HG03060 (cell line): ENCODE measurements around the gene SFXN2.
"Not testable (repeated sequence)": the region's sequence is repeated elsewhere in the genome, so short reads cannot be mapped to it uniquely, and the experiment has no call there.

ENCODE experiments used
- ATAC-seq: cut with Tn5 transposase; IDR thresholded peaks from one replicate; pipeline ENCODE4 v1.9.1; 2021; ENCODE audit warnings: low read depth, moderate number of reproducible peaks; ENCODE audit not compliant: unreplicated experiment

The SFXN2 gene, protein sequence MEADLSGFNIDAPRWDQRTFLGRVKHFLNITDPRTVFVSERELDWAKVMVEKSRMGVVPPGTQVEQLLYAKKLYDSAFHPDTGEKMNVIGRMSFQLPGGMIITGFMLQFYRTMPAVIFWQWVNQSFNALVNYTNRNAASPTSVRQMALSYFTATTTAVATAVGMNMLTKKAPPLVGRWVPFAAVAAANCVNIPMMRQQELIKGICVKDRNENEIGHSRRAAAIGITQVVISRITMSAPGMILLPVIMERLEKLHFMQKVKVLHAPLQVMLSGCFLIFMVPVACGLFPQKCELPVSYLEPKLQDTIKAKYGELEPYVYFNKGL

DNA sequence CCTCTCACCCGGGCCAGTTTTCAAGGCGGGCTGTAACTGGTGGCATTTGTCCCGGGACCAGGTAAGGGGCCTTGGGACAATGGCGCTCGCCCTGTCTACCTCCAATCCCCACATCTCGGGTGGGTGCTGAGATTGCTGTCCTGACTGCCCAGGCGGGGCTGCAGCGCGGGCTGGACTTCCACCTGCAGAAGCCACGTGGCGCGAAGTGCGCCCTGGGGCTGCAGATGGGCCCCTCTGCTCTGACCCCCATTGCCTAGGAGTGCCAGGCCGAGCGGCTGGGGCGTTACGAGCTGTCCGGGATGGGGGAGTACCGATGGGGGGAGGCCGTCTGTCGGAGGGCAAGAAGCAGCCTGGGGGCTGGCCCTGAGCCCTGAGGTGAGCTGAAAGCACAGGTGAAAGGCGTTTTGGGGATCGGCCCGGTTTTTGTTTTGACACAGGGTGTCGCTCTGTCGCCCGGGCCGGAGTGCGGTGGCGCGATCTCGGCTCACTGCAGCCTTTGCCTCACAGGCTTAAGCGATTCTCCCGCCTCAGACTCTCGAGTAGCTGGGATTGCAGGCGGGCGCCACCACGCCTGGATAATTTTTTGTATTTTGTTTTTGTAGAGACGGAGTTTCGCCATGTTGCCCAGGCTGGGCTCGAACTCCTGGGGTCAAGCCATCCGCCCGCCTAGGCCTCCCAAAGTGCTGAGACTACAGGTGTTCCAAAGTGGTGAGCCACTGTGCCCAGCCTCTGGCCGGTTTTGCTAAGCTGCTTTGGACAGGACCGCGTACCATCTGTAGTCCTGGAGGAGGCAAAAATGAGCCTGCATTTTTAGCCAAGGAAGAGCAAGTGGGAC lies at the start of gene SFXN2:
Gene SFXN2 (plus strand): TSS at position 16 of the 835 bp plus-strand sequence. CDS start 12,001 bp downstream, outside the sequence.
- ATAC-seq: no peak

DNA sequence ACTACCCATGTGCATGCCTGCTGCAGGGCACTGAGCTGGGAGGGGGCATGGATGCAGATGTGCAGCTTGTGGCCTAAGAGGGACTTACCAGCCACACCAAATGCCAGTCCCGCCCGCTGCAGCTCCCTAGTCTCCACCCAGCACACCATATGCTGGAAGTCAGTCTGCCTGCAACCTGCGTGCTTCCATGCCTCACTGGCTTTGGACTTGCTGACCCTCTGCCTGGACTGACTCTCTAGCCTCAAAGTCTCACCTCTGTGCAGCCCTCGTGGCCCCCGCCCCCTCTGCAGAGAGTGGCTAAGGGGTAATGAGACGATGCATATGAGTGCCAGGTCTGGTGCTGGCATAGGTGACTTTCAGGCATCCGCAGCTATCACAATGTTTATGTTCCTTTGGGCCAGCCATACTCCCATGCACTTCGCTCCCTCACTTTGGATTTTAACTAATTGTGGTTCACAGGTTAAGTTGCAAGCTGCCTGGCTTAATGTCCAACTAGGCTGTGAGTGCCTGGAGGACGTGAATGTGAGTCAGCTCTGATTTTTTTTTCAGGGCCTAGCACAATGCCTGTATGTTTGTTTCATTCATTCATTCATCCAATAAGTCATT lies 48.4 kb upstream of the SFXN2 start:
- ATAC-seq: no peak

DNA sequence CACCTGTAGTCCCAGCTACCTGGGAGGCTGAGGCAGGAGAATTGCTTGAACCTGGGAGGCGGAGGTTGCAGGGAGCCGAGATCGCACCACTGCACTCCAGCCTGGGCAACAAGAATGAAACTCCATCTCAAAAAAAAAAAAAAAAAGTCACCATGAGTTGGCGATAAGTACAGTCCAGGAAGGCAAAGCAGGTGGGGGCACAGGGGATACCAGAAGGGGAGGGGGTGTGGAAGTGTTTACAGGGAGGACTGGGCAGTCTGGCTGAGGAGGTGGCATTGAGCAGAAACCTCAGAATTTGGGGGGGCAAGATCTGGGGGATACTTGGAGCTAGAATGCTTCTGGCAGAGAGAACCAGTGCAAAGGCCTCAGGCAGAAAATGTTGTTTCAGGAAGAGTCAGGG lies 47.0 kb upstream of the SFXN2 start:
- not testable (repeated sequence) for ATAC-seq

DNA sequence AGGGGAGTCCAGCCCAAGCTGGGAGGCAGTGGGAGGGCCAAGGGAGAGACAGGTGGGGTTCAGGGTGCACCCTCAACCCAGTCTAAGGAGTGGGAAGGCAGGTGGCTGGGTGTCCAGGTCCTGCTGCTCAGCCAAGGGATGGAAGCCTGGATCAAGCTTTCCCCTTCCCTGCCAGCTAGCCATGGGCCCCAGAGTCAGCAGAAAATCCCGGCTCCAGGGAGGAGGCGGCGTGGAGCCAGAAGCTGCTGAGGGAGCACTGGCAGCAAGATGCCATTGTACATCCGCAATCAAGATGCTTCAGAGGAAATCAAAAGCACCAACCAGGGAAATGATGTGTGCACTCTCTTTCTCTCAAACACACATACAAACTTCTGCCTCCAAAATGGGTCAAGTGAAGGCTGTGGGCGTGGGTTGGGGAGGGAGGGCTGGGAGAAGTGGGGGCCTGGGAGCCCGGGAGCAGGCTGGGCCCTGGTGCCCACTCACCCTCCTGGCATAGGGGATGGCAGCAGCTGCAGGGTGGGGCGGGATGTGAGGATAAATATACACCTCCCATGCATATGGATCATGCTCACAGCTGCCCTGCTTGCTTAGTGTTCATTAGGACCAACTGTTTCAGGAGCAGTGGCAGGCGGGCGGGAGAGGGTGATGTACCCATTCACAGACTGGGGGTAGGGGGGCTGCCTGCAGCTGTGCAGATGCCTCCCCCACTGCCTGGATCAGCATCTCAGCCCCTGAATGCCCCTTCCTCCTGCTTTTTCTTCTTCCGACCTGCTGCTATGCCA lies 45.9 kb upstream of the SFXN2 start:
- ATAC-seq: no peak

DNA sequence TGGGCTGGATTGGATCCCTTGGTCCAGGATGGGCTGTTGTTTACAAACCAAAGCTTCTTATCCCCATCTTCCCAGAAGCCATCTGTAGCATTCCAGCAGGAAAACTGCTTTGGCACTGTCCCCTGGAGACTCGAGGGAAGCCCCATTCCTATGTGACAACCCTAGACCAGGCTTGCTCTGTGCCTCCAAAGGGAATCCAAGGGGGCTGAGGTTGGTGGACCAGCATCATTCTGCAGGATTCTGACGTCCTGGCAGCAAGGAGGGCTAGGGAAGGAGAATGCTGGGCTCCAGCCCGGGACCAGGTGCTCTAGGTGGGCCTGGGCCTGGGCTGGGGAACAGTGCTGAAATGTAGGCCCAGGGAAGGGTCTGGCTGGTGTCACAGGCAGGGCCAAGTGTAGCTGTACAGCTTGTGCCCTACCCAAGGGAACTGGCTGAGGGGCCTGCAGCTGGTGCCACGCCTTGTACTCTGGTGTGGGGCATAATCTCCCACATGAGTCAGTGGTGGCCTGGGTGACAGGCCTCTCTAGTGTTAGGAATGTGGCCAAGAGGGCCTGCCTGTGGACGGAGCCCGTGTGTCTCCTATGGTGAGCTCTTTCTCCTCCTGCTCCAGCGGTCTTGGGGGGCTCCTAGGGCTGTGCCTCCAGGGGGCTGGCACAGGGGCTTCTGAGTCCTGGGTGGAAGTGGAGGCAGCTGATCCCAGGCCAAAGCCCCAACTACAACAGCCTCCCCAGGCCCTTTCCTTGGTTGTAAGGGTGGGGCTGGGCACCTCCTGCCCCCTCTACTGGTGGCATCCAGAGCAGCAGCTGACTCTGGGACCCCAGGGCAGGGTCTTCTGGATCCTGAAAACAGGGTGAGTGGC lies 45.0 kb upstream of the SFXN2 start:
- ATAC-seq: no peak

DNA sequence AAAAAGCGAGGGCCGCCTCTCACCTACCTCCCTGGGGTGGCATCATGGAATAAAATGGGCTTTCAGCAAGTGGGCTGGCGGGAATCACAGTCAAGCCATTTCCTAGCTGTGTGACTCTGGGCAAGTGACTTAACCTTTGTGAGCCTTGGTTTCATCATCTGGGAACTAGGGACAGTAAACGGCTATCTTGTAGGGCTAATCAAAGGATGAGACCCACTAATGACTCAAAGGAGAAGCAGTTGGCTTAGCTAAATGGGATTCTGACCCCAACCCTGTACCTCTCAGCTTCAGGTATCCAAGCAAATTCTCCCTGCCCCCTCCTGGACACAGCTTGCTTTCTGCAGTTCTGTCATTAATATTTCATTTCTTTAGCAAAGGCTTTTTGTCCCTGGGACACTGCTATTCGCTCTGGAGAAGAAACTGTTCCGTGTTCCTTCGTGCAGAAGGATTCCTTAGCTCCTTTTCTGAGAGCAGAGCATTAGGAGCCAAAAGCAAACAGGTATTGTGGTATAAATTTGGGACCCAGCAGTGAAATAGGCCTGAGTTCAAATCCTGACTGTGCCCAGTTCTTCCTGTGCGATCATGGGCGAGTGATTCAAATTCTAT lies 44.3 kb upstream of the SFXN2 start:
- ATAC-seq: no peak

DNA sequence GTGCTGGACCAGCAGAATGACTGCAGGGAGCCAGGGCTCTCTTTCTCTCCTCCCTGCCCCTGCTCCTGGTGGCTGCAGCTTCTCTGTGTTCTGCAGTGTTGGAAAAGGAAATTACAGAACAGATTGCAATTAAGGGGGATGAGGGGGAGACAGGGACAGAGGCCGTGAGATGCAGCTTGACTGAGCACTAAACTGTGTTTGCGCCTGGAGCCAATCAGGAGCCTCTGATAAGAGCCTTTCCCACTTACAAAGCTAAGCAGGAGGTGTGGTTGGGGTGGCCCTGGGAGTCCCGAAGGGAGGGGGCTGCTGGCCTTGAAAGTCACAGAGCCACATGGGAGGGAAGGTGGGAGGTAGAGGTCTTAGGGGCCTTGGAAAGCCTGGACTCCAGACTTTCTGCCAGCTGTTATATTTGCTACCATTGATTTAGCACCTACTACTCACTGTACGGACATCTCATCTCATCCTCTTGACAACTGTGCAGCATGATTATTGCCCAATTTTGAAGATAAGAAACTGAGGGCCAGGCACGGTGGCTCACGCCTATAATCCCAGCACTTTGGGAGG lies 43.5 kb upstream of the SFXN2 start:
- no peak for ATAC-seq

DNA sequence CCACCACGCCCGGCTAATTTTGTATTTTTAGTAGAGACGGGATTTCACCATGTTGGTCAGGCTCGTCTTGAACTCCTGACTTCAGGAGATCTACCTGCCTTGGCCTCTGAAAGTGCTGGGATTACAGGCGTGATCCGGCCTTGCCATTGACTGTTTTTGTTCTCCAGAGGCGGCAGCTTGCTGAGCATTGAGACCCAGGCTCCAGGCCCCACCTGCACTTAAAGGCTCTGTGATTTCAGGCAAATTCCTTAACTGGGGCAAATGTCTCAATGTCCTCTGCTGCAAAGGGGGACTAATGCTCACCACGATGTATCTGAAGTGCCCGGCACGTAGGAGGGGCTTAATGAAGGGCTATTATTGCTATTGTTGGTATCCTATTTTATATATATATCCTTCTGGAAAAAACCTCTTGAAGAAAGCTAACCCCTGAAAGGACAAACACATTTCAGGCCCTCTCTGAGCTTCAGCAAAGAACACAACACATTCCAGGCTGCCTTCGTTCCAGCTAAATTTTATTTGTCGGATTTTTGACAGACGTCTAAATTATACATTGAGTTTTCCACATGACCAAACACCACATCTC lies 41.1 kb upstream of the SFXN2 start:
- ATAC-seq: no peak

DNA sequence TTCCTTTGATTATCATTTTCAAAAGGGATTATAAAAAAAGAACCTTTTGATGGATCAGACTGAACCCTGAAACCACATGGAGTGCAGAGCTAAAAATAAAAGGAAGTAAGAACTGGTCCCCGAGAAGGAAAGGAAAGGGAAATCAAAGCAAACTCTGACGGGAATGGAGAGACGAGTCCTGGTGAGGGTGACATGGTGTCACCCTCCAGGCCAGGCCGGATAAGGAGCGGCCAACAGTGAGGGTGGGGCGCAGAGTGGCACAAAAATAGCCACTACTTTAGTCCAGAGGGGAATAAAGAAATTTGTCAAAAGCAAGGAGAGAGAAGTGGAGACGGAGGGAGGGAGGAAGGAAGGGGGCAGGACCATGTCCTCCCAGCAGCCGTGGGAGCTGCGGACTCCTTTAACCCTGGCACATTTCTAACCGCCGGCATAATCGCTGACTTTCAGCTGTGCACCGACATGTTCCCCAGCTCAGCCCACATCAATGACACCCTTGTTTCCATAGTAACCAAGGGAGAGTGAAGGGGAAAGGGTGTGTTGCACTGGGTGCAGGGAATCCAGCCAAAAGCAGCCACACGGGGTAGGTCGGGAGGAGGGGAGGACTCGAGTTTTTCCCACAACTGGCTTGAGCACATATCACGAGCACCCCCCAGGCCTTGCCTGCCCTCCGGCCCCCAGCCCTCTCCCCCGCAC lies 40.5 kb upstream of the SFXN2 start:
- ATAC-seq: no peak

DNA sequence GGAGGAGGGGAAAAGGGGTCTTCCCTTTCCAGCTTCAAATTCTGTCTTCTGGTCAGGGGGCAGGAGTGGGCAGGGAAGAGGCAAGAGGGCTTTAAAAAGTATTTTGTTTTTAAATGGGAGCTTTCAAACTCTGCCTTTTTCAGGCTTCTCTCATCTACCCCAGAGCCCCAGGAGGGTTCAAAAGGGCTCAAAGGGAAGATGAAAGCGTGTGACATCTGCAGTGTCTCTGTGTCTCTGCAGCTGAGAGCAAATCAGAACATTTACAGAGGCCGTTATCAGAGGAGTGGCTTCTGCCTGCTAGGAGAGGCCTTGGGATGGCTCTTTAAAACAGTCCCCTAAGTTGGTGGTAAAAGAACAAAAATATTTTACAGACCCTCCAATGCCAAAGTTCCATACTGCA lies 39.9 kb upstream of the SFXN2 start:
- no peak for ATAC-seq

DNA sequence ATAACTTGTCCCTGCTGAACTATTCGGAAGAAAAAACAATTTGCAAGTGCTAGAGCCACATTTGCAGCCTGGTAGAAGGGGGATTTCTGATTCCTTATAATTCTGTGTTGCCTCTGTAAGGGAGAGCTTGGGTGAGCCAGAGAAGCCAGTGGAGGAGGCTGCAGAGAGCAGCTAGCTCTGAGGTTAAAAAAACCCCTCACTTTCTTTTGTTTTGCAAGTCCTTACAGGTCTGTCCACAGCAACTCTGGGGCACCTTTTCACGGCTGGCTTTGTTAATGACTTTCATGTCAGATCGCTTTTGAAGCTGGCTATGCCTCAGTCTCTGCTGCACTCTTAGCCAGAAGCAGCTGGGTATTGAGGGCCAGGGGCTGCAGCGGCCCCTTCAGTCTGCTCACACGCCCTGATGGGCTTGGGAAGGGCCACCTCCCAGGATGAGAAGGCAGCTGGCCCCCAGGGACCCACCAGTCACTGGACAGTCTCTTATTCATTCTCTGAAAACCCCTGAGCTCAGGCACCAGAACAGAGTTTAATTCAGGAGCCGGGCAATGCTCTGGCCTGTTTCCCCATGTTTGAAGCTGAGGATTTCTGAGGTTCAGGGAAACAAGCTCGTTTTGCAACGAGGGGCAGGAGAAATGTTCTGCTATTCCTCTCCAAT lies 39.3 kb upstream of the SFXN2 start:
- ATAC-seq: no peak

DNA sequence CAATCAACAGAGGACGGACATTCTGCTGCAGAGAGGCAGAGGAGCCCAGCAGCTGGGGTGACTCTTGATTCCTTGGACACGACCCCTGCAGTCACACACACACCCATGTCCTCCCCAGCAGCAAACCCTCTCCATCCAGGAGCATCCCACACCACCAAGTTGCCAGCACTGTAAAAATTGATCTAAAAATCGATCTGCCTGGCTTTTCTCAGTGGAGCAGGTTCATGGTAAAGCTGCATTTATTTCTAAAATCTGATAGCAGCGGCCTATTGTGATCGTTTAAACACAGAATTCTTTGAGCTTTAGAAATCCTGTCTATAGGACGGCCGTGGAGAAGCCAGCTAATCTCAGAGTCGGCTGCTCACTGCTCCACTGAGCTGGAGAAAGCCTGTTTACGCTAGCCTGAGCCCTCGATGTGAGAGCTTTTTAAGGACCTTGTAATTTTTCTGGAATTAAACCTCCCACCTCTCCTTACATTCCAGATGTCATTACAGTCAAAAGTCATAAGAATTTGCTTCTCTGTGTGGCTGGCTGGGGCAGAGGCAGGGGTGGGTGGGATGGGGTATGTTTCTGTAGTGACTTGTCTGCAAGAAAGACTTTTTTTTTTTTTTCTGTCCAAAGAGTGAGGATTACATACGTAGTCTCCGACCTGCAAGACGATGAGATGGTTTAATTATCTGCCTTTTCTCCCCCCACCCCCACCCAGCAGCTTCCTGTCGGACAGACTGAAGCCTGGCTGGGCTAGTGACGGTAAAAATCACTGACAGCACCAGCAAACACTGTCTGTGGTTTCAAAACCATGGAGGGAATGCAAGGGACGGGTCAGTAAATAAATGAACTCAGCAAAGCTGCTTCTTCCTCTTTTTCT lies 38.5 kb upstream of the SFXN2 start:
- ATAC-seq: no peak

DNA sequence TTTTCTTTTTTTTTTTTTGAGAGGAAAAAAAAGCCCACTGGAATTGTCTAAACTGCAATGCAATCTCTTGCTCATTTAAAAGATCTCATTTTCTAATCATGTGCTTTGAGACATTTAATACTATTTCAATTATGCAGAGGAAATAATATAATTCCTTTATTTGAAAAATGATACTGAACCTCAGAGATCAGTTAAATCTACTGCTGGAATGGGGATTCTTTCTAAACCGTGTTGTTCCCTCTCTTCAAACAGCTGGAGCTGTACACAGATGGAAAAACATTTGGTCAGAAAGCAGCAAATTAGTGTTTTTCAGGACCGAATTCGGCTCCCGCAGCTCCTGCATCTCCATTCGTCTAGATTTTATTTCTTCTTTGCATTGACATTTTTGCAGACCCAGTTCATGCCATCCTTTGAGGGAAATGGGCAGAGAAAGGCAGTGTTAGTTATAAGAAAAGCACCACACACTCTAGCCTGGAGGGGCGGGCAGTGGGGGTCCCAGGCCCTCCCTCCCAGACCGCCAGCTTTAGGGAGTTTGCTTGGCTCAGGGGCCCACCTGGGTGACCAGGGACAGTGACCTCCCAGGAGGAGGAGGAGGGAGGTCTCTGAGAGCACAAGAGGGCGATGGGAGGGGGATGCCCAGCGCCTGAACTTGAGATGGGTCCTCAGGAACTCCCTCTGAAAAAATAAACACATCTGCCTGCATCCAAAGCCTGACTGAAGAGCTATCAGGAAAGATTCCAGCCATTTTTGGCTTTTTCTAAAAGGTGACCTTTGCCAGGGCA lies 37.7 kb upstream of the SFXN2 start:
- ATAC-seq: no peak

DNA sequence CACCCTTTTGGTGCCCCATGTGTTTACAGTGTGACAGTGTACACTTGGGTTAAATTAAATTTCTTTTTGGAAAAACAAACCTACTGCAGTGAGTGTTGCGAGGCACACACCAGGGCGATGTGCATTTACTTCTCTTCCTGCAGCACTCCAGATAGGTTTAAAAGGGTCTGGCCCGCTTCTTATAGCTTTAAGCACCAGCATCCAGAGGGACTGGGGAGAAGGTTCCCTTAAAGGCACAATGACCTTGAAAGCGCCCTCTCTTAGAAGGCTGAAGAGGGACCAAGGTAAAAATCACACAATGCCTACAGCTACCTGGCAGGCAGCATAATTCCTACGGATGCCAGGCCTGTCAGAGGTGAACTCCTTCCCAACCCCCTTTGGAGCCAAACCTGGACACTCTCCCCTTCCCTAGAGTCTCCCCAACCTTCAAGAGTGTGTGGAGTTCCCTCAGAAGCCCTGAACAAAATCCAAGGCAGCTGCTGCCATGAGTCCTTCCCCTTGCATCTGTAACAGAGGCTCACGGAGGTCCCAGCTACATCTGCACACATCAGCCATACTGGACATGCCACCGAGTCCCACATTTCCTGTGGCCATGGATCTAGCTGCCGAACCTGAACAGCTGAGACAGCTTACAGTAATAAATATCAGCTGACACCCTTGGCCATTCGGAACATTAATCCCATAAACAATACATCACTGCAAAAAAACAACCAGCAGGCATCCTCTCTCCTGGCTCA lies 36.9 kb upstream of the SFXN2 start:
- ATAC-seq: no peak

DNA sequence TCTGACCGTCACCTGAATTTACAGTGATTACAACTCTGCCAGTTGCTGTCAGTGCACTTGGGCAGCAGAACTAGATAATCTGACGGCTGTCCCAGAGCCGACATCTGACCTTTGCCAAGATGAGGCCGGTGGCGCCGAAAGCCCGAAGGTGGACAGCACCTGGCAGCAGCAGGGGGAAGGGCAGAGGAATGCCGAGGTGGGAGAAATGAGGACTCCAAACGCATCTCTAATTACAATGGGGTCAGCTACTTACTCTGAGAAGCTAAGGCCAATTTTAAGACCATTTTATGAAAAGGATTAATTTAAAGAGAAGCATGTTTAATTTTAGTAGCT lies 36.4 kb upstream of the SFXN2 start:
- ATAC-seq: no peak
